ENCODE measurements around the gene MTA3.

Gene MTA3

DNA sequence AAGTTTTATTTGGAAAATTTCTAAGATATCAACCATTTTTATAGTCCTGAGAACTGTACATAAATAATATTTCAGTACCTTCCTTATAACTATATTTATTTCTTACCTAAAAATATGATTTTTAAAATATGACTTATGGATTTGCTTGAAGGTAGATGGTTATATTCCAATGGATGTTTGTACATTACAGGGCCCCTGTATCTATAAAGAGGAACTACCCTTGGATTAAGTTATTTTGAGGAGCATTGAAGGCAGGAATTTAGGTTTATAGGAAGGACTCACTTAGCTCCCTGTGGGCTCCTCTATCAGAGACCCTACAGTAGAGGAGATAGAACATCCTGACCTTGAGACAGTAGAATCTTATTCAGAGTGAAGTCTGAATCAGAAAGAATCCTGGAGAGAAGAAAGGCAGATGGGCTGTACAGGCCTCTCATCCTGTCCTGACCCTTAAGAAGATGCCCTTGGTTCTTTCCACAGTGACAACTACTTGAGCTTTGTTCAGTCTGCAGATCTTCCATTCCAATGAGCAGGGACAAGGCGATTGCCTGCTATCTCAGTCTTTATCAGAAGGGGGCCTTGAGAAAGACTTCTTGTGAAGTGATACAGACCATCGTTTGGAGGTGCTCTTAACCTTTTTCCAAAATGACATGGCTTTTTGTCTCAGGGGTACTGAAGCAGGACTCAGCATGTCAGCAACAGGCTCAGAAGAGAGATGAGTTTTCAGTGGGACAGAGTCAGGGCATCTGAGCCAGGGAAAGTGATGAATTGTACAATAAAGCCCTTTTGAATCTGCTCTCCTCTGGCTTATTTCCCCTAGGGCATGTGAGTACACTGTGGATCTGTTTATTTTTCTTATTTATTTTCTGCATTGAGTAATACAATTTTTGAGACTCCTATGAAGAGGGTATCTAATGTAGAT lies 174.6 kb downstream of the MTA3 start:
- no peak for DNase-seq

DNA sequence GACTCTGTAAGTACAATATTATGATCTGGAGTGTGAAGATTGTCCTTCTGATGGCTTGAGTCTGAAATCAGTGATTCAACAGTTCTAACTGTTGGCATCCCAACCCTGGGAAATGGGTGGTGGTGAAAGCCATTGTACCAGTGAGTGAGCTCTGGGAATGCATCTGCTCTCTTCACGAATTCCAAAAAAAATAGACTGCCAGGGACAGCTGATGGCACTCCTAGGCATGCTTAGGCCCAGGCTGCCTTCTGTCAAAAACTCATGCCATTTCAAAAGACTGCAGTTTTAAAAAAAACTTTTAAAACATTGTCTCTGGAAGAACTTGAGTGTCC lies 175.2 kb downstream of the MTA3 start:
- no peak for DNase-seq

DNA sequence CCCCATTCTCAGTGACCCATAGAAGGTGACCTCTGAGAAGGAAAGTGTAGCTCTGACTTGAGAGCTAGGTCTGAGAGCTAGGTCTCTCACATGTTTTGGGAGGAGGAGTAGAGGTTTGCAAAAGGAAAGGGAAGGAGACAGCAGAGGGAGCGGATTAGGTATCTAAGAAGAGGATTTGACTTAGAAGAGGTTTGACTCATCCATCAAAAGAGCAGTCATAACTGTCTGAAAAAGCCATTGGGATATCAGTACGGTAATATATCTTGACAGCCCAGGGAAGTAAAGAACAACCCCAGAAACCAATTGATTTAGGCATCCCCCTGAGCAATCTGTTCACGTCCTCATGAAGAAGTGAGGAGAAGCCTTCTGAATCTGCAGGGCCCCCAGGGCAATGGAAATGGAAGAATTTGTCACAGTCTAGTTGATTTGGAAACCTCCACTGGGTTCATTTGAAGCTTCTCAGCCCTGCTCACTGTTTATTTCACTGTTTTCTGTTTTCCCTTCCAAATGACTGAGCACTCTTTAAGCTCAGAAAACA lies 176.2 kb downstream of the MTA3 start:
- no peak for DNase-seq

DNA sequence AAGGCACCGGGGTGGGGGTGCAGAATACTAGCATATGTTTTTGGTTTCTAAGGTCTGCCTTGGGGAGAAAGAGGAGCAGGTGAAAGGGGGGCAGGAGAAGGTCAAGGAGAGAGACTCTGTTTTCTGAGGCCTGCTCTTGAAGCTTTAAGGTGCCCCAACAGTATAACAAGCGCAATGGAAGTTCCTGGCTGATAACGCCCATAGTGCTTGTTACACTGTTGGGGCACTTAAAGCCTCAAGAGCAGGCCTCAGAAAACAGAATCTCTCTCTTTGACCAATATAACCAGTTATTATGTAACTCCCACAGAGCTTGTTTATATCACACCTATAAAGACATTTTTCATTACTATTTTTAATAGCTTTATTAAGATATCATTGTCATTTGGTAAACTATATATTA lies 179.0 kb downstream of the MTA3 start:
- no peak for DNase-seq

DNA sequence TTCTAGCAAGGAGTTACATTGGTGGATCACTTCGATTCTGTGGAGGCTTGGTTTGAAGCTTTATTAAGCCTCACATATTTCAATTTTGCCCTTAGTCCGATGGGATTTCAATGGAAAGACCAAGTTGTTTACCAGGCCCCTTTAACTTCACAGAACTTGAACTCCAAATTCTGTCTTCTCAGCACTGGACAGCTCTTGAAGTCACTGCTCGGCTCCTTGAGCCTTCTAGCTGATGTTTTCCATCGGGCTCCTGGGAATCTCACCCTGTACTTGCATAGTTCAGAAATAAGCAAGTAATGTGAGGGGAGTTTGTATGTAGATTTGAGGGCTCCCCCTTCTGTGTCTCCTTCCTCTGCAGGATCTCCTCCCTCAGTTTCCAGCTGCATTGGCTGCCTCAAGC lies 180.4 kb downstream of the MTA3 start:
- no peak for DNase-seq

DNA sequence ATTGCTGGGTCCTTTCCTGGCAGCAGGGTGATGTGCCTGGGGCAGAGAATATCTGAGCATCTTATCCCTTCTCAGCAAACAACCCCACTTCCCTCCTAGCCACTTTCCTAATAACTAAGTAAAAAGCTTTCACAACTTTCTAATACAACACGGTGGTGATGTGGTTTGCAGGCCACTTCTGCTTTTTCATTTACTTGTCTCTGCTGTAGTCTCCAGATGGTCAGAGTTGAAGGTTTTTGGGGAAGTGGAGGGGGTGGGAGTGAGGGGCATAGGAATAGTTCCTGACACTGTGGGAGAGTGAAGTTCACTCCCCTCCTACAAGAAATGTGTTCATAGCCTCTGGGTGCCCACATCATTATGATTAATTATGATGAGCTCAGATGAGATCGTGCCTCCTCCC lies 183.9 kb downstream of the MTA3 start:
- DNase-seq: no peak

DNA sequence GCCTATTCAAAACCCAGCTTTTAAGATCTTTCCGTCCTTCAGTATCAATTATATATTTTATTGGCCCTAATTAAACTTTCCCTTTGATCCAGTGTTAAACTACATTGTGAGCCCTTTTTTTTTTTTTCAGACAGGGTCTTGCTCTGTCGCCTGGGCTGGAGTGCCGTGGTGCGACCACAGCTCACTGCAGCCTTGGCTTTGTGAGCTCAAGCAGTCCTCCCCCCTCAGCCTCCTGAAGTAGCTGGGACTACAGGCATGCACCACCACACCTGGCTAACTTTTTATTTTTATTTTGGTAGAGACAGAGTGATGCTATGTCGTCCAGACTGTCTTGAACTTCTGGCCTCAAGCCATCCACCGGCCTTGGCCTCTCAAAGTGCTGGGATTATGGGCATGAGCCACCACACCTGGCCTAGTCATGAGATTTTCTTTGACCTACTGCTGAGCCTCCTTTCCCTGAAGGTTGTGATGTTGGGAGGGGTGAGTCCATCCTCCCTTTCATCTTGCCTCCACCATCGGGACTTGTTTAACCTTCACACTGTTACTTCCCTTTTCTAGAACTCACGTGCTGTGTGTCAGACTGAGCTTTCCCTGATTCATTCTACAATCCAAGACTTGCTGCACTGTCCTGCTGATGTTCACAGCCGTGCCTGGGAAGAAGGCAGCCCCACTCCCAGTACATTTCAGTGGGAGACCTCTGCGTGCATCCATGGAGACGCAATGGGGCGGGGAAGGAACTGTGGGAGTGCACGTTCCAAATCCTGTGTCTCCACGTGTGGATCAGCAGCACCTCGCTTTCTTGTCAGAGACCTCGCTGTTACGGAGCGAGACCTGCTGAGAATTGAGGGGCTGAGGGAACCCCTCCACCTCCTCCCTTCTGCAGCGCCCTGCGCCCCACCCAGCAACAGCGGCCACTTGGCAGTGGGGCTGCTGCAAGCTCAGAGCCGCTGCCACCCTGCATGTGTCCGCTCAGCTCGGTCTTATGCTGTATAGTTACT lies 184.7 kb downstream of the MTA3 start:
- DNase-seq: no peak

DNA sequence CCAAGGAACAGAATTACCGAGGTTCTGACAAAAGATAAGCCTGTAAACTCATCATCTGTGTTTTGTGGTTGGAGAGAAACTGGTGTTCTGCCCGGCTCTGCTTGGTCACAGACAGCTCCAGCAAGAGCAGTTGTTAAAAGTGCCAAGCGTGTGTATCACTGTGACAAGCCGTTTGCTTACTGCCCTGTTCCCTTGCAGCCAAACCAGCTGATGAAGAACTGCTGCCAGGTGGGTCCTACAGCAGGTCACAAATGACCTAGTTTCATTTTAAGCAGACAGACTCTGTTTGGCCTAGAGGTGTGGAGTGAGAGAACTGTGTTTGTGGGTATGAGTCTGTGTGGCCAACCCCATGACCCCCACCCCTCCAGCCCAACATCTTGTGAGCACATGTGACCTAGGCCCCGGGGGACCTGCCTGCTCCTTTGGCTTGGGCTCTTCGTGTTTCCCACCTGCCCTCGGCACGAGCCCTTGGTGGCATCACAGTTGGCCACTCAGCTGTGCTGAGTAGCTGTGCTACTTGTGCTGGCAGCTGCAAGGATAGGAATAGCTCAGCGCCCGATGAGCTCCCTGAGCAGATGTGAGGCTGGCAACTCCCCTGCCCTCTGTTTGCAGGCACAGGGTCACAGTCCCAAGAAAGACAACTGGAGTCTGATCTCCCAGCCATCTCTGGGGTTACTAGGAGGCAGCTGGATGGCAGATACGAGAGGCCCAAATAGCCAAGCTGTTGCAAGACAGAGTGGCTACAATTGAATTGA lies 185.8 kb downstream of the MTA3 start:
- peak; percentile 87 for DNase-seq

DNA sequence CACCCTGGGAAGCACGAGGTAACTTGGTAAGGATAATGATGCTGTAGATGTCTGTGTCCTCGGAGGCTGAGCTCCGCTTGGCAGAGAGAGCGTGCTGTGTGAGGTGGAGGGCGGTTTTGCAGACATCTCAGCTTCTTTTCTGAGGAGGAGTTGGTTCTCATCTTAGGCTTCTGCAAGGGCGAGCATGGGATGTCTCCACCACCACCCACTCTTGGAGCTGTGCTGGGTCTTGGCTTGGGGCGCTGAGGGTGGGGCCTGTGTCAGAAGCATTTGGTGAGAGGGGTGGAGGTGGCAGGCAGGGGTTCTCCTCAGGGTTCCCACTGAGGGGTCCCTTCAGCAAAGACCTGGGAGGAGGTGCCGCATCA lies 186.3 kb downstream of the MTA3 start:
- no peak for DNase-seq

DNA sequence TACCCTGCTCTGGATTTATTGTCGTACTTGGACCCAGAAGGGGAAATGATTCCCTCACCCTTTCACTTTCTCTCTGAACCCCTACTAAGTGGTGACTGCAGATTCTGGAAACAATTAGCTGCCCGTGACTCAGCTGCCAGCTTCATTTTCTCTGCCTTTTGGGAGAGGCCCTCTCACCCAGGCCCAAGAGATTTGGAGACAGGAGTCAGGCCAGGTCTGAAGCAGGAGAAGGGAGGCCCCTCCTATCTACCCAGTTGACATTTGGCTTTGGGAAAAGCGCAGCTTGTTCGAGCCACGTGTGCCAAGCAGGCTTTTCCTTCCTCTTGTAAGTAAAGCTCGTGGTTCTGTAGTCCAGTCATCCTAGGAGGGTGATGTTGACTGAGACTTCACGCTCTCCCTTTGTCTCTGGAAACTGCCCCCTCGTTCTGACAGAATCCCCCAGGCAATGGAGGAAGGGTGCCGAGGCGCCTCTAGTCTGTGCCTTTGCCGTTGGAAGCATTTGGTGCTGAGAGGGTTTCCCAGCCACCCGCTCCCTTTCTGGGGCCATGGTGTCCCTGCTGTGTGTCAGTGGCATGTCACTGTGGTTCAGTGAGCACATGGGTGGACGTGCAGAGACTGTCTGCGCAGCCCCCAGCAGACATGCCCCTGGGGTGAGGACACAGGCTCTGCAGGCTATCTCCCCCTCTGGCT lies 186.9 kb downstream of the MTA3 start:
- no peak for DNase-seq

DNA sequence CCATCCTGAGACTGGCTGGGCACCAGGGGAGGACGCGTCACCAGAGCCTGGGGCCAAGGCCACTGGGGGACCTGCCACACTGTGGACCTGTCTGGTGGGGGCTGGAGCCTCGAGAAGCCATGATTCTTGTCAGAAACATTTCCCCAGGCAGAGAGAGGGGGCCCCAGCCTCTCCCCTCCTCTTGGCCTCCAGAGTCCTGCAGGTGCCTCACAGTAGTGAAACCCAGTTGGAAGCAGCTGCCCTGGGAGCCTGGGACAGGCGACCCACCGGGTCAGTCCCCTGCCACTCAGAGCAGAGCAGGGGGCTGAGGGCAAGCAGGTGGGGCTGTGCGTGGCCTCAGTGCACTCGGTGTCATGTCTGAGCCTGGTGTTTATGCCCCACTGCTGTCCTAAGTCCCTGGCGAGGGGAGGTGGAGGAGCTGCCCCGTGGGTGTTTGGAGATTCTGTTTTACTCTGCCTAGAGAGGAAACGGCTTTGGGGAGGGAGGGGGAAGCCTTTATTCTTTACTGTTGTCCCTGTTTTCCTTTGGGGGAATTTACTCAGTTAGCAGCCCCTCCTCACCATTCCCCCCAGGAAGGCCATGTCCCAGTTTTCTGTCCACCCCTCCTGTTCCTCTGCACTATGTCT lies 187.8 kb downstream of the MTA3 start:
- no peak for DNase-seq

DNA sequence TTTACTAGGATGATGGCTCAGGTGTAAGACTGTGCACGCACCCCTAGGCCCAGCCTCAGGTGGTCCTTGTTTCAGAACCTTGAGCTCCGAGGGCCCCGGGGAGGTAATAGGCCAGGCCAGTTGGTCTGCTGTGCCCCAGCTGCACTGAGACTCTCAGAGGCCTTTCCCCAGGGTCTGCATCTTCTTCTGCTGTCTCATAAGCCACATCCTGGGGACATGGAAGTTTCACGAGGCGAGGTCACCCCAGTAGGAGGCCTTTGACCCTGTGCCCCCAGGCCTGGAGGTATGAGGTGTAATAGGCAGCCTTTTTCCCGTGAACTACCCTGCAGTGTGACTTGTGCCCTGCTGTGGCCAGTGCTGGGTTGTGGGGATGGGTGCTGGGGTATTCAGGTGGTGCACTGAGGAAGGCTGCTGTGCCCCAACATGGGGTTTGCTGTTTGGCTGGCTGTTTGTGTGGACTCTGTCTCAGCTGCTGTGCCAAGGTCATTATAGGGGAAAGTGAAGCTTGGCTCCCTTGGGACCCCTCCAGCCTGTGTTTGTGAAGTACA lies 188.6 kb downstream of the MTA3 start:
- DNase-seq: no peak

DNA sequence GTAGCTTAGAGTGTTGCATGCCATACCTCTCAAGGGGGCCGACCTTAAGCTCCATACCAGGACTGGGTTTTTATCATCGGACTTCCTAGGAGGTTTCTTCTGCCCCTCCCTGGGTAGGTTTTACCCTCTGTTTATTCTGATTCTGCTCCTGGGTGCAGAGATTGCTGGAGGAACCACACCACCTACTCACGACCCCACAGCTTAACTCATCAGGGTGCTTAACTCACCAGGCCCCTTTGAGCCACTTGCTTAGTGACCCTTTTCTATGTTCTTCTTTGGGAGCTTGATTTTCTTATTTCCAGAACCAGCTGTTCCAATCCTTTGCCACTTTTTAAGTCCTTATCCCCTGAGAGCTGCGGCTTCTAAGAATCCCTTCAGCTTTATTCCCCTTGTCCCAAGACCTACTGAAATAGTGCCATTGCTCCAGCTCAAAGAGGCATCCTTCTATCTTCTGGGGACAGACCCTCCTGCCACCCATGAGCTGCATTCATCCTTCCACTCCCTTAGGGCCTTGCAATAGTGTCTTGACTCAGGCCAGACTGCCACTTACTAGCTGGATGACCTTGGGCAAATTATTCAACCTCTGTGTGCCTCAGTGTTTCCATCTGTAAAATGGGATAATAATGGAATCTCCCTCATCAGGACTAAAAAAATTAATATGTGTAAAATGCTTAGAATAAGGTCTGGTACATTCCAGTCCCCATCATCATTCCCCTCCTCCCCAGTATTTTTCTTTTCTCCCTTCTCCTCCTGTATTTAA lies 189.7 kb downstream of the MTA3 start:
- no peak for DNase-seq

DNA sequence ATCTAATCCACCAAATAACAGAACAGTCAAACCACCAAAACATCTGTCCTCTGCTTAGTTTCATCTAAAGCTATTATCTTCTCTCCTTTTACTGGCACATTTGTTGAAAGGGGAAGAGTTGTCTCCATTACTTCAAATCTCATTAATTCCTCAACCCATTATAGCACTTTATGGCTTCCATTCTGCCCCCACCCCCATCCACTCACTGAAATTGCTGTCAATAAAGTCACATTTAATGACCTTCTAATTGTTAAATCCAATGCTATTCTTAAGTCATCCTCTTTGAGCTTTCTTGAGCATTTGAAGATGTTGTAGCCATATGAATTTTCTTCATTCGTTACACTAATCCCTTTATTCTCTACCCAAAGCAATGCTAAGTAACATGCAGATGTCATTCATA lies 190.3 kb downstream of the MTA3 start:
- no peak for DNase-seq

DNA sequence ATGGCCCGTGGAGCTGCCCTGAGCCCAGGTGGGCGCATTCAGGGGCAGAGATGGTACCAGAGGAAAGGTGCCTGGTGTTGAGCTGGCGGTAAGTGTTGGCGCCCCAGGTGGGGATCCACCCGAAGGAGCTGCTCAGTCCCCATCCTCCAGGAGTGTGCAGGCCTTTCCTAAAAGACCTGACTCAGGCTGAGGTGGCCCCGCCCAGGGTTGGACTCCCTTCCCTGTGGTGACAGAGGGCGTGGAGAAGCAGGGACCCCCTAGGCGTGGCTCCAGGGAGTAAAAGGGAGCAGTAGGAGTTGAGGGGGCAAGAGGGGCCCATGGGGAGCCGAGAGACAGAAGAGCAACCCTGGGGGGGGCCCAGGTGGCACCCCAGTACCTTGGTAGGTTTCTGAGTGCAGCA lies 193.1 kb downstream of the MTA3 start:
- DNase-seq: no peak

DNA sequence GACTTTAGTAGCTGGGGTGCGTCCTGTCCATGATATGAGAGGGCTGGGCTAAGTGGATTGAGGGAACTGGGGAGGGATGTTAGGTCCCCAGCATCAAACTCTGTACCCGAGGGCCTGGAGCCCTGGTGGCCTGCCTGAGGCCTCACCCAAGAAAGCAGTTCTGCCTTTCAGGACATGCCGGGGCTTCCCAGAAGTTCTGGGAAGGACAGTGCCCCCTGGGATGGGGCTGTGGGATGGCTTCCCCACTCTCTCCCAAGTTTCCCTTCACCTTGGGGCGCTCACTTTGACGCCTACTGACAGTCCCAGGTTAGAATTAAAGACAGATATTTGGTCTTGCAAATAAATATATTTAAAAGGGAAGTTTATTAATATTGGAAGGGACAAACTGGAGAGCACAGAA lies 193.7 kb downstream of the MTA3 start:
- no peak for DNase-seq

DNA sequence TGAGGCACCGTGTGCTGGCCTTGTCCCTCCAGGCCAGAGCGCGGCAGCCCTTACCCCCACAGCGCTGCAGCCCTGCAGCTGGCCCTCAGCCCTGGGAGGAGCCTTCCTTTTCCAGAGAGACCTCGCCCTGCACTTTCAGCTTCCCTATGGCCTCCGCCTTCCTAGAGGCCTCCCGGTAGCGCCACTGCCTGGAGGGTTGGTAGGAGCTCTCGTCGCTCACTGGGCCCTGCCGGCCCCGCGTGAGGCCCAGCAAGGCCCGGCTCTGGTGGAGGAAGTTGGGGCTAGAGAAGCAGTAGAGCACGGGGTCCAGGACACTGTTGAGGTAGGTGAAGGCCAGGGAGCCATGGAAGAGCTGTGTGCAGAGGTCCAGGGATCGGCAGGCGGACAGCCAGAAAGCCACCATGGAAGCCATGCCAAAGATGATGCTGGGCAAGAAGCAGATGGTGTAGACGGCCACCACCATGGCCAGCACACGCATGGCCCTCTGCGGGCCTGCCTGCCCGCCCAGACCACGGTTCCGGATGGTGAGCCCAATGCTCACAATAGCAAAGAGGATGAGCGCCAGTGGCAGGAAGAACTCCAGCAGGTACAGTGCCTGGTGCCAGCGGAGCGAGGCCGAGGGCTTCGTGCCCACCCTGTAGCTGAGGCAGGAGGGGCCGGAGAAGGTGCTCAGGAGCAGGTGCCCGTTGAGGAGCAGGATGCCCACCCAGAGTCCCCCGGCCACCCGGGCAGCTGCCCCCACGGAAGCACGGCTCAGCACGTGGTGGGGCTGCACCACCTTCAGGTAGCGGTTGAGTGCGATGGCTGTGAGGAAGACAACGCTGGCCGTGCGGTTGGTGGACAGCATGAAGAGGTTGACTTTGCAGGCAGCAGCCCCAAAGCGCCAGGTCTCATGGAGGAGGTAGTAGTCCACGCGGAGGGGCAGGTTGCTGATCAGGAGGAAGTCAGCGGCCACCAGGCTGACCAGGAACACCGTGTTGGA lies 194.7 kb downstream of the MTA3 start:
- no peak for DNase-seq

DNA sequence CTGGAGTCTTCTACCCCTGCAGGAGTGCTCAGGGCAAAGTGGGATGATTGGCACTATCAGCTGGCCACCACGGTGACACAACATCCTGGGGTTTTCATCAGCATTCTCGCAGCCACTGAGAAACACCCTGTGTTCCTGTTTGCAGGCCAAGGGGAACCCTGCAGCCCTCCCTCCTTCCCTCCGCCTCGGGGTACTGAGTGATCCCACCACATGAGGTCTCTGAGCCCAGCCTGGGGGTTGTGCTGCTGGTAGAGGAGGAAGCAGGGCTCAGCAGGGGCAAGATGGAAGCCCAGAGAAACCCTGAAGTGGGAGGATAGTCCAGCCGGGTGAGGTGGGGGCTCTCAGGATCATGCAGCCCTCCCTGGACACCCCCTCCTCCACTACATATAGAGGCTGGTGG lies 195.7 kb downstream of the MTA3 start, which contains the start of gene OXER1:
Gene OXER1 (minus strand): TSS at position 40 of the 400 bp plus-strand sequence. CDS start 73 bp downstream, outside the sequence.
- DNase-seq: no peak

DNA sequence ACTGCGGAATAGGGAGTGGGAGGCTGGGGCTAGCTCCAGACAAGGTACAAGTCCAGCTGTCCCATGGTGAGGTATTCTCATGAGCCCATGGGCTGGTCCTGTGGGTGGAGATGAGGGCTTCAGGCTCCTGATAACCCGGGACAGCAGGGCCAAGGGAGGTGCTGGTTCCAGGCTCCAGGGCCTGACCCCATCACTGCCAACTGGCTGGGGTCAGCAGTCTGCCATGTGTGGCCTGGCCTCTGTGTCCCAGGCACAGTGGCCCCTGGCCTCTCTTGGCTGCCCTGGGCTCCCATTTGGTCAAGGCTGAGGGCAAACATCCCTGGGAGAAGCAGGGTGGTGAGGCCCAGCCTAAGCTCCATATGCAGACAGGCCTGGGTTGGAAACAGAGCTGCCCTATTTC lies 196.5 kb downstream of the MTA3 start:
- DNase-seq: no peak
